ENCODE results near the gene LUM.

GRCh38 chr12:91080041-91080440, 31.3 kb downstream of the LUM start:
- TF ChIP-seq, protein P1, sequence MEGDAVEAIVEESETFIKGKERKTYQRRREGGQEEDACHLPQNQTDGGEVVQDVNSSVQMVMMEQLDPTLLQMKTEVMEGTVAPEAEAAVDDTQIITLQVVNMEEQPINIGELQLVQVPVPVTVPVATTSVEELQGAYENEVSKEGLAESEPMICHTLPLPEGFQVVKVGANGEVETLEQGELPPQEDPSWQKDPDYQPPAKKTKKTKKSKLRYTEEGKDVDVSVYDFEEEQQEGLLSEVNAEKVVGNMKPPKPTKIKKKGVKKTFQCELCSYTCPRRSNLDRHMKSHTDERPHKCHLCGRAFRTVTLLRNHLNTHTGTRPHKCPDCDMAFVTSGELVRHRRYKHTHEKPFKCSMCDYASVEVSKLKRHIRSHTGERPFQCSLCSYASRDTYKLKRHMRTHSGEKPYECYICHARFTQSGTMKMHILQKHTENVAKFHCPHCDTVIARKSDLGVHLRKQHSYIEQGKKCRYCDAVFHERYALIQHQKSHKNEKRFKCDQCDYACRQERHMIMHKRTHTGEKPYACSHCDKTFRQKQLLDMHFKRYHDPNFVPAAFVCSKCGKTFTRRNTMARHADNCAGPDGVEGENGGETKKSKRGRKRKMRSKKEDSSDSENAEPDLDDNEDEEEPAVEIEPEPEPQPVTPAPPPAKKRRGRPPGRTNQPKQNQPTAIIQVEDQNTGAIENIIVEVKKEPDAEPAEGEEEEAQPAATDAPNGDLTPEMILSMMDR (IDR thresholded peaks at IDR 0.05) = no peak
- no peak for TF ChIP-seq POLR2A (IDR thresholded peaks at IDR 0.05)

All from body of pancreas (tissue), 4 donors.